ENCODE measurements around the gene TLDC2.

The TLDC2 gene

GRCh38 chr20:36850759-36851158 lies 25.2 kb upstream of the TLDC2 start:
- DNase-seq, result no peak

GRCh38 chr20:36851490-36851889 lies 24.4 kb upstream of the TLDC2 start:
- no peak for DNase-seq

- no peak for DNase-seq
These were observed 23.8 kb upstream of the TLDC2 start for GRCh38 chr20:36852187-36852586.

GRCh38 chr20:36854348-36855240 lies 21.3 kb upstream of the TLDC2 start:
- DNase-seq, result no peak

- DNase-seq, result no peak
These were observed 20.7 kb upstream of the TLDC2 start for GRCh38 chr20:36855241-36855657.

GRCh38 chr20:36856195-36856594 lies 19.7 kb upstream of the TLDC2 start:
- DNase-seq, result no peak

- no peak for DNase-seq
These were observed 19.0 kb upstream of the TLDC2 start for GRCh38 chr20:36856691-36857635.

GRCh38 chr20:36859282-36859555 lies 16.7 kb upstream of the TLDC2 start:
- no peak for DNase-seq

GRCh38 chr20:36859700-36860330 lies 16.1 kb upstream of the TLDC2 start:
- no peak for DNase-seq

GRCh38 chr20:36860339-36860738 lies 15.6 kb upstream of the TLDC2 start:
- DNase-seq, result no peak

GRCh38 chr20:36860811-36861624 lies 14.9 kb upstream of the TLDC2 start:
- DNase-seq, result no peak

- DNase-seq, result no peak
These were observed 14.4 kb upstream of the TLDC2 start for GRCh38 chr20:36861625-36861874.

GRCh38 chr20:36861875-36862801 lies 13.8 kb upstream of the TLDC2 start:
- no peak for DNase-seq

- no peak for DNase-seq
These were observed 12.9 kb upstream of the TLDC2 start for GRCh38 chr20:36862857-36863668.

- no peak for DNase-seq
These were observed 10.7 kb upstream of the TLDC2 start for GRCh38 chr20:36865076-36865860.

- DNase-seq, result no peak
These were observed 10.1 kb upstream of the TLDC2 start for GRCh38 chr20:36865861-36866149.

GRCh38 chr20:36866164-36866563 lies 9.8 kb upstream of the TLDC2 start:
- no peak for DNase-seq

- no peak for DNase-seq
These were observed 9.1 kb upstream of the TLDC2 start for GRCh38 chr20:36866681-36867495.
